GM12878 (cell line): ENCODE data around the gene FAM228A. TPM values are rescaled to one million over a fixed set of nuclear protein-coding genes. Genes with fewer than 3 reads are reported as not detected.

ENCODE experiments used
- ATAC-seq: fragments of 200-7000 bp; cut with Tn5 transposase; 3 replicates; pipeline ENCODE4 v1.9.1; 2020; ENCODE audit warnings: mild to moderate bottlenecking, moderate library complexity
- BruUV-seq: library from RNA; stranded (reverse); fragments of 400-500 nt; replicated peaks from 2 replicates; lab custom pipeline; 2021; lab: Mats Ljungman, UMichigan
- CTCF ChIA-PET: fragments of 300-600 bp; sonication (Branson Sonifier 250); formaldehyde crosslinking; extraction: SDS; loops from one replicate; lab custom pipeline; 2021; ENCODE audit warnings: inconsistent platforms; lab: Yijun Ruan, JAX
- POLR2A ChIA-PET: fragments of 350-600 bp; formaldehyde crosslinking; extraction: SDS; loops from one replicate; lab custom pipeline; 2021; ENCODE audit warnings: inconsistent platforms; lab: Charles Lee
- RAD21 ChIA-PET: fragments of 300-600 bp; sonication (Branson Sonifier 250); formaldehyde crosslinking; loops from one replicate; lab custom pipeline; 2023; ENCODE audit warnings: antibody characterized with exemption; ENCODE audit not compliant: unreplicated experiment; lab: Charles Lee
- SMC1A ChIA-PET: fragments of 300-600 bp; sonication (Branson Sonifier 250); formaldehyde crosslinking; loops from one replicate; lab custom pipeline; 2023; ENCODE audit not compliant: unreplicated experiment, uncharacterized antibody; lab: Charles Lee
- DNase-seq: peaks from one replicate; pipeline ENCODE4 v3.0.0-alpha.2; 2011; ENCODE audit warnings: low read depth, low spot score
- FAIRE-seq: peaks from 3 replicates; lab custom pipeline; 2011; peaks lifted over from hg19 to GRCh38; lab: Jason Lieb, UNC
- H2AFZ ChIP-seq: 2 replicates; pipeline ENCODE4 v1.6.0; 2011; ENCODE audit warnings: low read depth, low read length, control low read depth; ENCODE audit not compliant: control insufficient read depth
- H3K27ac ChIP-seq: 2 replicates; pipeline ENCODE4 v1.5.1; 2011; ENCODE audit warnings: control low read depth; ENCODE audit not compliant: control insufficient read depth, insufficient read depth
- H3K27me3 ChIP-seq, 2 experiments: replicated peaks in 1 of 2; 2 replicates each; pipeline versions ENCODE4 v1.6.0 to v1.6.1; 2011; ENCODE audit warnings: low read length in 1 of 2; ENCODE audit not compliant: control insufficient read depth in 2 of 2, insufficient read depth in 2 of 2
- H3K36me3 ChIP-seq, 2 experiments: 2 replicates each; pipeline ENCODE4 v1.5.1; 2011; ENCODE audit warnings: low read length in 1 of 2; ENCODE audit not compliant: control insufficient read depth in 2 of 2, insufficient read depth in 2 of 2
- H3K4me1 ChIP-seq: 2 replicates; pipeline ENCODE4 v1.6.1; 2011; ENCODE audit warnings: mild to moderate bottlenecking, low read length, moderate library complexity, mixed read lengths; ENCODE audit not compliant: control insufficient read depth, insufficient read depth
- H3K4me2 ChIP-seq: 2 replicates; pipeline ENCODE4 v1.6.0; 2011; ENCODE audit warnings: control low read depth; ENCODE audit not compliant: control insufficient read depth, insufficient read depth
- H3K4me3 ChIP-seq: fragments of 200-600 bp; sonication (generic); 2 replicates; pipeline ENCODE4 v1.5.1; 2016
- H3K79me2 ChIP-seq: 2 replicates; pipeline ENCODE4 v1.6.0; 2011; ENCODE audit warnings: low read length; ENCODE audit not compliant: control insufficient read depth, insufficient read depth
- H3K9ac ChIP-seq: 2 replicates; pipeline ENCODE4 v1.8.0; 2011; ENCODE audit warnings: low read length, control low read depth, mixed read lengths; ENCODE audit not compliant: control insufficient read depth, insufficient read depth
- H3K9me3 ChIP-seq: replicated peaks from 3 replicates; pipeline ENCODE4 v1.5.1; 2011; ENCODE audit warnings: mild to moderate bottlenecking, low read length; ENCODE audit not compliant: control insufficient read depth, insufficient read depth
- H4K20me1 ChIP-seq: 2 replicates; pipeline ENCODE4 v1.6.0; 2011; ENCODE audit not compliant: control insufficient read depth, insufficient read depth
- CBX3 ChIP-seq: fragments of 200-600 bp; sonication (generic); IDR thresholded peaks from 2 replicates; pipeline ENCODE4 v1.6.1; 2016; ENCODE audit warnings: low read depth, borderline replicate concordance
- CREB1 ChIP-seq: IDR thresholded peaks from 2 replicates; pipeline ENCODE4 v1.6.1; 2012; ENCODE audit warnings: low read depth, mild to moderate bottlenecking, inconsistent platforms
- IKZF2 ChIP-seq, 2 experiments: fragments of 450-650 bp; IDR thresholded peaks; 2 replicates each; pipeline ENCODE4 v1.6.1; 2017; ENCODE audit warnings: mild to moderate bottlenecking in 2 of 2, moderate library complexity in 2 of 2
- JUND ChIP-seq: IDR thresholded peaks from 2 replicates; pipeline ENCODE4 v1.6.1; 2012; ENCODE audit warnings: low read depth, mild to moderate bottlenecking, low read length, improper control_type of control experiment, moderate library complexity
- LARP7 ChIP-seq: fragments of 450-650 bp; IDR thresholded peaks from 2 replicates; pipeline ENCODE4 v1.6.1; 2017; ENCODE audit warnings: mild to moderate bottlenecking
- NFYB ChIP-seq: IDR thresholded peaks from 2 replicates; pipeline ENCODE4 v1.6.1; 2011; ENCODE audit warnings: low read depth, mild to moderate bottlenecking, low read length, improper control_type of control experiment, moderate library complexity; ENCODE audit not compliant: insufficient read depth
- NKRF ChIP-seq: fragments of 450-650 bp; conservative IDR thresholded peaks from 2 replicates; pipeline ENCODE4 v1.6.1; 2017; ENCODE audit warnings: mild to moderate bottlenecking, moderate library complexity
- RAD21 ChIP-seq: IDR thresholded peaks from 2 replicates; pipeline ENCODE4 v1.6.1; 2011; ENCODE audit warnings: mild to moderate bottlenecking, low read depth, low read length, moderate library complexity; ENCODE audit not compliant: insufficient read depth
- RFX5 ChIP-seq: IDR thresholded peaks from 2 replicates; pipeline ENCODE4 v1.6.1; 2011; ENCODE audit warnings: low read depth, low read length, improper control_type of control experiment
- SMAD1 ChIP-seq: fragments of 450-650 bp; IDR thresholded peaks from 2 replicates; pipeline ENCODE4 v1.6.1; 2018; ENCODE audit warnings: mild to moderate bottlenecking, low read depth; ENCODE audit not compliant: partially characterized antibody
- SUPT20H ChIP-seq: IDR thresholded peaks from 2 replicates; pipeline ENCODE4 v1.6.1; 2011; ENCODE audit warnings: low read depth, mild to moderate bottlenecking, low read length, moderate library complexity, borderline replicate concordance; ENCODE audit not compliant: control insufficient read depth
- YBX1 ChIP-seq: fragments of 450-650 bp; IDR thresholded peaks from 2 replicates; pipeline ENCODE4 v1.6.1; 2016; ENCODE audit warnings: antibody characterized with exemption
- YY1 ChIP-seq: IDR thresholded peaks from 2 replicates; pipeline ENCODE4 v1.6.1; 2011; ENCODE audit warnings: low read depth, mild to moderate bottlenecking, low read length
- ZNF217 ChIP-seq: fragments of 450-650 bp; IDR thresholded peaks from 2 replicates; pipeline ENCODE4 v1.6.1; 2017; ENCODE audit warnings: antibody characterized with exemption, mild to moderate bottlenecking
- WGBS: methylation state at CpG from one replicate; pipeline ENCODE4 v1.1.6; 2016; ENCODE audit warnings: low lambda C conversion rate; ENCODE audit not compliant: insufficient replicate concordance, insufficient coverage; ENCODE audit errors: missing lambda C conversion rate; 5-methylcytosine and 5-hydroxymethylcytosine counted together
- in situ Hi-C: fragments of 300-500 bp; cut with MboI; formaldehyde crosslinking; loops from 9 replicates; pipeline ENCODE4 v1.14.3; 2018; ENCODE audit warnings: mixed read lengths
- intact Hi-C: fragments of 100-400 bp; cut with micrococcal nuclease; formaldehyde crosslinking; loops from one replicate; pipeline ENCODE4 v1.14.2; 2022; ENCODE audit not compliant: unreplicated experiment
- polyA plus RNA-seq, 11 experiments: library from polyadenylated mRNA; depleted of rRNA in 4 of 11; unstranded in 6 of 11; stranded (reverse) in 5 of 11; fragments of >200 nt; fragmentation: Nextera tagmentation in 4 of 11; fragmentation: Illumina TruSeq in 1 of 11; extraction: Ambion mirVana in 4 of 11; extraction: Trizol in 1 of 11; gene quantifications; 1 replicate in 1 of 11; 2 replicates in 10 of 11; pipeline versions ENCODE4 v1.2.1 to v1.2.3, GENCODE V29; 2011 to 2016; ENCODE audit warnings: inconsistent platforms in 2 of 11, missing spikeins in 2 of 11, low read depth in 1 of 11
- total RNA-seq, 4 experiments: library from RNA; depleted of rRNA in 3 of 4; stranded (reverse); fragments of >200 nt in 3 of 4; fragmentation: Illumina TruSeq in 1 of 4; extraction: Trizol in 1 of 4; gene quantifications; 2 replicates each; pipeline versions ENCODE4 v1.2.1 to v1.2.3, GENCODE V29; 2013 to 2021

Gene FAM228A
- total and polyA plus RNA-seq, 10 of the 15 experiments (the other 5 are each of a cell fraction or from before 2014, with no cell fraction given) = 0.06 TPM; not detected in 9

GRCh38 chr2:24153478-24153877, 21.4 kb upstream of the FAM228A start:
- no peaks in the 10 kb centered on the region for H3K36me3 ChIP-seq
- no peak for FAIRE-seq
- H2AFZ ChIP-seq = no peak overlapping the region
- in situ Hi-C loops = no loop called here
- ChIA-PET CTCF (no interaction called here), SMC1A (interaction anchor here (1.7 kb wide), 1 partner anchor 20 kb away, joined by 5 read pairs; no protein-coding TSS in a partner anchor), POLR2A (no interaction called here), RAD21 (no interaction called here)
- WGBS = 97% methylated on average over 4 of the region's 4 CpGs
- no peaks in the 10 kb centered on the region for H4K20me1 ChIP-seq
- no peak overlapping the region for H3K4me2 ChIP-seq
- ATAC-seq = no peak
- DNase-seq = no peak
- TF ChIP-seq YY1 = no peak
- no peak for TF ChIP-seq NKRF
- TF ChIP-seq NFYB = no peak
- TF ChIP-seq LARP7 = no peak
- TF ChIP-seq RFX5 = no peak
- no peak overlapping the region for H3K4me3 ChIP-seq
- H3K4me1 ChIP-seq = no peaks in the 10 kb centered on the region
- H3K9me3 ChIP-seq = no peaks in the 10 kb centered on the region
- BruUV-seq = no TSS peak
- H3K79me2 ChIP-seq = no peaks in the 10 kb centered on the region
- intact Hi-C loops = no loop called here
- H3K27me3 ChIP-seq = no peaks in the 10 kb centered on the region
- no peak overlapping the region for H3K9ac ChIP-seq
- H3K27ac ChIP-seq = no peak overlapping the region

GRCh38 chr2:24158131-24158530, 16.7 kb upstream of the FAM228A start:
- ChIA-PET RAD21 (no interaction called here), CTCF (interaction anchor here (1.0 to 2.9 kb wide), 2 partner anchors 10 to 74 kb away, joined by 3 to 7 read pairs; partner anchors contain the start of gene TP53I3)
- no peaks in the 10 kb centered on the region for H3K4me1 ChIP-seq

More at GRCh38 chr2:24158131-24158530, 16.7 kb upstream of the FAM228A start:
- ATAC-seq (no peak), DNase-seq (no peak)
- Histone ChIP-seq H3K4me2 (no peak overlapping the region), H3K27me3 (no peaks in the 10 kb centered on the region), H3K27ac (no peak overlapping the region)
- TF ChIP-seq CREB1 (no peak), CBX3 (no peak), YBX1 (no peak), IKZF2 (IDR thresholded peaks at IDR 0.05) (no peak), ZNF217 (no peak), RAD21 (no peak), NKRF (no peak), SUPT20H (no peak), JUND (no peak), SMAD1 (no peak)
- TF ChIP-seq, all 136 proteins: peak for 0
- Histone ChIP-seq H3K9me3 (no peaks in the 10 kb centered on the region), H2AFZ (no peak overlapping the region), H3K36me3 (no peaks in the 10 kb centered on the region), H3K9ac (no peak overlapping the region), H3K4me3 (no peak overlapping the region), H4K20me1 (no peaks in the 10 kb centered on the region), H3K79me2 (no peaks in the 10 kb centered on the region)
- SMC1A ChIA-PET = interaction anchor here (0.9 kb wide), 1 partner anchor 15 kb away, joined by 4 read pairs; no protein-coding TSS in a partner anchor
- FAIRE-seq = no peak
- WGBS = 97% methylated on average over 5 of the region's 5 CpGs
- intact Hi-C loops (no loop called here), in situ Hi-C loops (no loop called here)
- no TSS peak for BruUV-seq
- POLR2A ChIA-PET = no interaction called here
